DMS153 (cell line): Measurements from ENCODE around the gene FBXW4.

ENCODE experiments used
- DNase-seq: peaks from one replicate; lab custom pipeline; 2025; lab: John Stamatoyannopoulos, UW

The FBXW4 gene

GRCh38 chr10:101694674-101695403 lies at the start of gene FBXW4:
Gene FBXW4, minus strand, starts transcription at chr10:101695170. Its CDS starts 65 bp downstream, at chr10:101695105.
- no peak for DNase-seq

GRCh38 chr10:101744267-101744666 lies 49.3 kb upstream of the FBXW4 start:
- DNase-seq = no peak

GRCh38 chr10:101741938-101742337 lies 47.0 kb upstream of the FBXW4 start:
- DNase-seq = no peak

DNA sequence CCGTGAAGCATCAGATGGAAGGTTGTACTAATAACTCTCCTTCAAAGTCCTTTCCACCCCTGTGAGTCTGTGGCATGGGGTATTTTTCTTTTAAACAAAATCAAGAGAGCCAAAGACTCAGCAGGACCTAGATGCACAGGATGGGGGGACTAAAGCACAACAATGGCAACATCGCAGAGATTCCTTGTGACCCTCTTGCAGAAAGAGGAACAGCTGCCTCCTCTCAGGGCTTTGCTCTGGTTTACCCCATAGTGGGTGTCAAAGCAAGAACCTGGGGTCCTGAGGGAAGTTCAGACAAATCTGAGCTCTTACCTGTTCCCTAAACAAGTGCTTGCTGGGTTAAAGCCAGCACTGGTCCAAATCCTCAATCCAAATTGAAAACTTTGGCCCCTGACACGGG lies 41.7 kb upstream of the FBXW4 start:
- no peak for DNase-seq

DNA sequence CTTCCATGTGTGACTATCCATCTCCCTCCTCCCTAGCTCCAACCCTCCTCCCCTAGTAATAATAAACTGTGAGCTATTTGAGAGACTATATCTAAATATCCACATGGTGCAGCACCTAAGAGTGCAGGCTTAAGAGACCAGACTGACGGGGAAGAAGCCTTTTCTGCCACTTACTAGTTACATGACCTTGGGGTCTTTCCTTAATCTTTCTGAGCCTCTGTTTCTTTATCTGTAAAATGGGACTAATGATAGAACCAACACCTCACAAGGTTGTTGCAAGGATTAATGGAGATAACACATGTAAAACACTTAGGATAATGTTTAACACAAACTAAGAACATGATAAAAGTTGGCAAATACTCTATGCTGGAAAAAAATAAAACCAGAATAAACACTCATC lies 37.1 kb upstream of the FBXW4 start:
- DNase-seq = no peak

- DNase-seq = no peak
Measured at GRCh38 chr10:101726115-101726387, 31.1 kb upstream of the FBXW4 start.

- DNase-seq = no peak
Measured at GRCh38 chr10:101725296-101726114, 30.5 kb upstream of the FBXW4 start.

GRCh38 chr10:101724446-101724845 lies 29.5 kb upstream of the FBXW4 start:
- DNase-seq = no peak

DNA sequence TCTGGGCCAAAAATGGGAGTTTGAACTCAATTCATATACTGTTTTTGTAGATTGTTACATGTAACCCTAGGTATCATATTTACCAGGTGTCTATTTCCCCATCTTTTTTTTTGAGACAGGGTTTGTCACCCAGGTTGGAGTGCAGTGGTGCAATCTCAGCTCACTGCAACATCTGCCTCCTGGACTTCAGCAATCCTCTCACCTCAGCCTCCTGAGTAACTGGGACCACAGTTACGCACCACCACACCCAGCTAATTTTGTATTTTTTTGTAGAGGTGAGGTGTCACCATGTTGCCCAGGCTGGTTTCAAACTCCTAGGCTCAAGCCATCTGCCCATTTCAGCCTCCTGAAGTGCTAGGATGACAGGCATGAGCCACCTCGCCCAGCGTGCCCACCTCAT lies 28.2 kb upstream of the FBXW4 start:
- DNase-seq = no peak

DNA sequence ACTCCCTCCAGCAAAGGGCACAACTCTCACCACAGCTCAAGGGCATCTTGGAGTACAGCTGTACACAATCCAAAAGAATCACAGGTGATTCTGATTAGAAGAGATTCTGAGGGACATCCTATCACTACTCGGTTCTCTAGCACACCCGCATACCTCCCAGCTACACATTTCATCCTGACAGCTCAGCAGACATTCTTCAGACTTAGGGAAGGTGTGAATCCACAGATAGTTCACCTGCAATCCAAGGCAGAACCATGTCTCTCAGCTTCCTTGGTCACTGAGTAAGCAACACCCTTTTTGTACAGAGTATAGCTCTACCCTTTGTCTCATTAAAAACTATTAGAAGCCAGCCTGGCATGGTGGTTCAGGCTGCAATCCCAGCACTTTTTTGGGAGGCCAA lies 26.8 kb upstream of the FBXW4 start:
- DNase-seq = no peak

DNA sequence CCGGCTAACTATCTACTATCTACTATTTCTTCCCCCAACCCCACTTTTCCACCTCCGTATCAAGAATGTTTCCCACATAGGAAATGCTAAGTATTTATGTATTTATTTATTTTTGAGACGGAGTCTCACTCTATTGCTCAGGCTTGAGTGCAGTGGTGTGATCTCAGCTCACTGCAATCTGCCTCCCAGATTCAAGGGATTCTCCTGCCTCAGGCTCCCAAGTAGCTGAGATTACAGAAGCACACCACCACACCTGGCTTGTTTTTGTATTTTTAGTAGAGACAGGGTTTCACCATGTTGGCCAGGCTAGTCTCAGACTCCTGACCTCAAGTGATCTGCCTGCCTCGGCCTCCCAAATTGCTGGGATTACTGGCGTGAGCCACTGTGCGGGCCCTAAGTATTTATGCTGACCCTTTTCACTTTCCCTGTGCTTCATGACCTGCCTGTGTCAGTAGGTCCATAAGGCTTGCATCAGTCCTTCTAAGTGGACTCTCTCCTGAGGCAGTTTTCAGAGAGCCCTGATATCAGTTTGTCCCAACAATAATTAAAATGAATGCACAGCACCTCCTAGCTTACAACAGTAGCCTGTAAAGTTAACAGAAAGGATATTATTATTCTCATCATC lies 25.7 kb upstream of the FBXW4 start:
- DNase-seq = no peak

DNA sequence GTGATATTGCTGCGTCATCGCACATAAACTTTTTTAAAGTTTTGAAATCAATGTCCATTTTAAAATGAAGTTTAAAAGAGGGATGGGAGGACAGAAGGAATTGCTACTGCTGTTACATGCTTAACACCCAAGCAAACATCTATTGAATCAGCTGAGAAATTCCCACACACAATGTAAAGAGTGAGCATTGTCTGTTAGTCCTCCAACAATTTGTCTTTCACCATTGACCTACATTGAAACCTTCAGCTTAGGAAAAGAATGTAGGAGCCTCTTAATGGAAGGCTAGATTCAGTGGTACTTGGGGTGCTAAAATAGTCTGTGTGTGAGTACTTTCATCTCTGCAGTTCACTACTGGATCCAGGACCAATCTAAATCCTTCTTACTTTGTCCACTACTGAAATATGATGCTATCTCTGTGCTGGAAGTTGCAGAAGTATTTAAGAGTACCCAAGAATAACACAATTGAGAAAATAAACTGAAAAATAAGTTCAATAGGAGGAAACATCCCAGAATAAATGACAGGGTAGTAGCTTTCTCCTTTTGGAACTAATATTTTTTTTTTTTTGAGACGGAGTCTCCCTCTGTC lies 23.8 kb upstream of the FBXW4 start:
- no peak for DNase-seq

GRCh38 chr10:101716891-101717659 lies 22.1 kb upstream of the FBXW4 start:
- DNase-seq = peak; percentile 25

DNA sequence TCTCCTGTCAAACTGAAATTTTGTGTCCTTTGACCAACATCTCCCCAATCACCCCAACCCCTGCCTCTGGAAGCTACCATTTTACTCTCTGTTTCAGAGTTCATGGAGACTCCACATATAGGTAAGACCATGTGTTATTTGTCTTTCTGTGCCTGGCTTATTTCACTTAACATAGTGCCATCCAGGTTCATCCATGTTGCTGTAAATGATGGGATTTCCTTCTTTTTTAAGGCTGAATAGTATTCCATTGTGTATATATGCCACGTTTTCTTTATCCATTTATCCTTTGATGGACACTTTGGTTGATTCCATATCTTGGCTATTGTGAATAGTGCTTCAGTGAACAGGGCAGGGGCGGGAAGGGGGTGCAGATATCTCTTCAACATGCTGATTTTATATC lies 18.0 kb upstream of the FBXW4 start:
- DNase-seq = no peak

- DNase-seq = no peak
Measured at GRCh38 chr10:101710793-101711192, 15.8 kb upstream of the FBXW4 start.

GRCh38 chr10:101710059-101710695 lies 15.2 kb upstream of the FBXW4 start:
- DNase-seq = no peak

- no peak for DNase-seq
Measured at GRCh38 chr10:101709359-101710058, 14.5 kb upstream of the FBXW4 start.

- no peak for DNase-seq
Measured at GRCh38 chr10:101708870-101709269, 13.9 kb upstream of the FBXW4 start.

DNA sequence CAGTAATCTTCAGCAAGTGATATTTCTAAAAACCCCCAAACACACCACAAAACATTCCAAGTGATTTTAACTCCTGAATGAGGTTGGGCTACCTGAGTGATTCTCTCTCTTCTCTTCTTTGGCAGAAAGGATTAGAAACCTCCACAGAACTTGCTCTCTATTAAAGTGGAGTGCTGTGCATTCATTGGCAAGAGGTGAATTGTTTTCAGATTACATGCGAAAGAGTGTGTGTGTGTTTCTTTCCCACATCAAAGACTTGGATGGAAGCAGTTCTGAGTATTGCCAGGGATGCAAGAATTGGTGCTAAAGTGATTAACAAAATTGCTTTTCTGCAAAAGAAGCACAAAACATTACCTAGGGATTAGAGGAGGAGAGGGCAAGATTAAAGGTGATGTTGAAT lies 13.1 kb upstream of the FBXW4 start:
- no peak for DNase-seq

DNA sequence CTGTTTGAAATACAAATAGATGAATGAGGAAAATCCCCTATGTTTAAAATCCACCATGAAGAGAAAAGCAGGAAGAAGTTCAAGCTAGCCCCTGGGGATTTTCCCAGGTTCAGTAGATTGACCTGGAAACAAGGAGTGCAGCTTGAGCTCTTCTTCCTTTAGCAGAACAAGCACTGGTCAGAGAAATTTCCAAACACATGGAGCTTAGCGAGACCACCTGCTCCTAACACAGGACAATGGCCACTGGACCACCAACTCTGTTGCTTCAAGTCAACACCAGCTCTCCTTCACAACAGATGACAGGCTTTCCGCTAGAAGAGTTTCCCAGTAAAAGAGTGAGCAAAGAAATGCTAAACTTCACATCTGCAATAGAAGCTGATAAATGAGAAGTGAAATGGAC lies 9.4 kb upstream of the FBXW4 start:
- DNase-seq = no peak

- DNase-seq = no peak
Measured at GRCh38 chr10:101696632-101697031, 1.7 kb upstream of the FBXW4 start.
